Psoas muscle (tissue), 8 donors: ENCODE measurements around the gene ACAT1. TPM values are rescaled to one million over a fixed set of nuclear protein-coding genes. Genes with fewer than 3 reads are reported as not detected.

ENCODE experiments used
- ATAC-seq, 4 donors: fragments of 200-7000 bp; cut with Tn5 transposase; one replicate each; pipeline ENCODE4 v1.9.1; 2020; ENCODE audit warnings: moderate library complexity in 3 of 4, mild to moderate bottlenecking in 2 of 4
- DNase-seq, 2 donors: peaks; one replicate each; pipeline ENCODE4 v3.0.0-alpha.2; 2020
- H3K27ac ChIP-seq: fragments of 200-600 bp; one replicate; pipeline ENCODE4 v1.8.0; 2022
- H3K27me3 ChIP-seq, 3 donors: fragments of 200-600 bp in 1 of 3; one replicate each; pipeline versions ENCODE4 v1.6.1 to v1.8.0; 2013 to 2022; ENCODE audit warnings: low read length in 2 of 3, mild to moderate bottlenecking in 2 of 3, moderate library complexity in 1 of 3; ENCODE audit not compliant: insufficient read depth in 3 of 3
- H3K36me3 ChIP-seq, 2 donors: fragments of 200-600 bp in 1 of 2; one replicate each; pipeline versions ENCODE4 v1.6.1 to v1.8.0; 2013 to 2022; ENCODE audit warnings: low read depth in 1 of 2, mild to moderate bottlenecking in 1 of 2, moderate library complexity in 1 of 2; ENCODE audit not compliant: insufficient read depth in 1 of 2
- H3K4me1 ChIP-seq: fragments of 200-600 bp; one replicate; pipeline ENCODE4 v1.8.0; 2022
- H3K4me3 ChIP-seq: fragments of 200-600 bp; one replicate; pipeline ENCODE4 v1.8.0; 2022; ENCODE audit warnings: mild to moderate bottlenecking
- H3K9me3 ChIP-seq: fragments of 200-600 bp; one replicate; pipeline ENCODE4 v1.8.0; 2022
- WGBS, 3 donors: extraction: QIAGEN DNeasy Blood & Tissue Kit; methylation state at CpG; one replicate each; pipeline versions ENCODE4 v1.1.6 to v1.1.7; 2013; 5-methylcytosine and 5-hydroxymethylcytosine counted together
- intact Hi-C, 2 donors: fragments of 100-400 bp; cut with DNase I; formaldehyde crosslinking; loops; one replicate each; pipeline versions ENCODE4 v1.11.0 to v1.14.2; 2022
- polyA plus RNA-seq, 3 donors: library from polyadenylated mRNA; stranded (reverse); fragments of 200-250 nt; gene quantifications; one replicate each; pipeline ENCODE4 v1.2.3, GENCODE V29; 2013
- total RNA-seq, 4 donors: library from RNA; stranded (reverse); fragmentation: NEBNext Ultra II Directional in 2 of 4; extraction: Animal tissue kit (Norgen Biotek cat#: 25700) in 2 of 4; gene quantifications; one replicate each; pipeline versions ENCODE4 v1.2.1 to v1.2.4, GENCODE V29; 2021 to 2023
- TF ChIP-seq, protein P1 (sequence below): fragments of 200-600 bp; IDR thresholded peaks from one replicate; pipeline ENCODE4 v1.8.0; 2022; ENCODE audit warnings: antibody characterized with exemption
- donor health status: healthy with polysubstance abuse.
- donor health status: DM: no; HTN: no; CAD: no; lungs with moderate emphysema.
- donor health status: Bipolar disorder and iron deficiency.
- donor health status: healthy.
- donor health status: DM: yes; HTN: yes; CAD: no.
- donor health status: DM: no; HTN: no; CAD: no.
- donor health status: DM: no; HTN: no; CAD: no.
- donor health status: DM: yes; HTN: yes; CAD: no.

Gene ACAT1
- total and polyA plus RNA-seq, 7 donors: 141 to 263 (median 176) TPM

GRCh38 chr11:108093128-108093904, 28.1 kb upstream of the ACAT1 start:
- H3K4me3 ChIP-seq: no peak overlapping the region
- ATAC-seq (no peak), DNase-seq (no peak)
- H3K27me3 ChIP-seq: no peaks in the 10 kb centered on the region
- peaks cover 2 to 90% of the 10 kb centered on the region in 2 donors for H3K36me3 ChIP-seq
- no peak overlapping the region for H3K27ac ChIP-seq
- no peaks in the 10 kb centered on the region for H3K9me3 ChIP-seq
- 91 to 96% (median 96%) methylated on average over 4 of the region's 4 CpGs for WGBS, 3 donors
- TF ChIP-seq, protein P1, sequence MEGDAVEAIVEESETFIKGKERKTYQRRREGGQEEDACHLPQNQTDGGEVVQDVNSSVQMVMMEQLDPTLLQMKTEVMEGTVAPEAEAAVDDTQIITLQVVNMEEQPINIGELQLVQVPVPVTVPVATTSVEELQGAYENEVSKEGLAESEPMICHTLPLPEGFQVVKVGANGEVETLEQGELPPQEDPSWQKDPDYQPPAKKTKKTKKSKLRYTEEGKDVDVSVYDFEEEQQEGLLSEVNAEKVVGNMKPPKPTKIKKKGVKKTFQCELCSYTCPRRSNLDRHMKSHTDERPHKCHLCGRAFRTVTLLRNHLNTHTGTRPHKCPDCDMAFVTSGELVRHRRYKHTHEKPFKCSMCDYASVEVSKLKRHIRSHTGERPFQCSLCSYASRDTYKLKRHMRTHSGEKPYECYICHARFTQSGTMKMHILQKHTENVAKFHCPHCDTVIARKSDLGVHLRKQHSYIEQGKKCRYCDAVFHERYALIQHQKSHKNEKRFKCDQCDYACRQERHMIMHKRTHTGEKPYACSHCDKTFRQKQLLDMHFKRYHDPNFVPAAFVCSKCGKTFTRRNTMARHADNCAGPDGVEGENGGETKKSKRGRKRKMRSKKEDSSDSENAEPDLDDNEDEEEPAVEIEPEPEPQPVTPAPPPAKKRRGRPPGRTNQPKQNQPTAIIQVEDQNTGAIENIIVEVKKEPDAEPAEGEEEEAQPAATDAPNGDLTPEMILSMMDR: no peak
- intact Hi-C loops: no loop called here
- H3K4me1 ChIP-seq: no peaks in the 10 kb centered on the region

DNA sequence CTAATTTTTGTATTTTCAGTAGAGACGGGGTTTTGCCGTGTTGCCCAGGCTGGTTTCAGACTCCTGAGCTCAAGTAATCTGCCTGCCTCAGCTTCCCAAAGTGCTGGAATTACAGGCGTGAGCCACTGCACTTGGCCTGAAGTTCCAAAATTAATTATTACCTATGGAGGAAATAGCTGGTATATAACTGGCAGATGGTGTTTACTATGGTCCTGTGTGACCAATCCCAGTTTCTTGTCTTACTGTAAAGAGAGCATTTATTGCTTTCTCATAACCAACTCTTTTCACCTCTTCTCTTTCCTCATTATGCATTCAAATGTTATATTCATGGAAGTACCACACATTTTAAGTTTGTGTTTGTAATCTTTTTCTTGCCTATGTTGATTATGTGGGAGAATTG, 24.2 kb upstream of the ACAT1 start:
- 94 to 97% (median 94%) methylated on average over 3 of the region's 3 CpGs for whole genome bisulfite sequencing, 3 donors
- H3K36me3 ChIP-seq: peaks cover 0 to 96% of the 10 kb centered on the region in 2 donors

GRCh38 chr11:108101090-108101775, 20.1 kb upstream of the ACAT1 start:
- Histone ChIP-seq H3K4me1 (no peaks in the 10 kb centered on the region), H3K27me3 (no peaks in the 10 kb centered on the region), H3K4me3 (no peak overlapping the region), H3K9me3 (no peaks in the 10 kb centered on the region), H3K36me3 (peaks cover 0 to 95% of the 10 kb centered on the region in 2 donors), H3K27ac (no peak overlapping the region)
- no peak for DNase-seq
- 92 to 96% (median 93%) methylated on average over 1 of the region's 1 CpG for WGBS, 3 donors
- TF ChIP-seq, protein P1: no peak
- ATAC-seq: no peak
- intact Hi-C loops: no loop called here

More for the DNA sequence above, 24.2 kb upstream of the ACAT1 start:
- H3K9me3 ChIP-seq: no peaks in the 10 kb centered on the region
- H3K27me3 ChIP-seq: no peaks in the 10 kb centered on the region
- H3K4me3 ChIP-seq: no peak overlapping the region
- DNase-seq (no peak), ATAC-seq (no peak)
- H3K27ac ChIP-seq: no peak overlapping the region
- no peaks in the 10 kb centered on the region for H3K4me1 ChIP-seq
- TF ChIP-seq, protein P1: no peak
- intact Hi-C loops: no loop called here

DNA sequence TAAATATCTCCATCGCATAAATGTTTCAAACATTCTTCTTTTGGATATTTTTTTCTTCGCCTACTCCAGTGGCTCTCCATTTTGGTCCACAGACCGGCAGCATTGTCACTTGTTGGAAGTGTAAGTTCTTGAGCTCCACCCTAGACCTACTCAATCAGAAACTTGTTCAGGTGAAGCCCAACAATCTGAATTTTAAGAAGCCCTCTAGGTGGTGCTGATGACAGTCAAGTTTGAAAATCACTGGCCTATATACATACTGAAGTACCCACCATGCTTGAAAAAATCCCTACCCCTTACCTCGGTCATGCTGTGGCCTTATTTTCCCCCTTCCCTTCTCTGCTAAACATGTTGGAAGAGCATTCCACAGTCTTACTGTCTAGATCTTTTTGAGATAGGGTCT, 10.2 kb upstream of the ACAT1 start:
- WGBS, 3 donors: 92 to 95% (median 93%) methylated on average over 4 of the region's 4 CpGs
- H3K36me3 ChIP-seq: peaks cover 0 to 16% of the 10 kb centered on the region in 2 donors
- TF ChIP-seq, protein P1: no peak
- peaks cover 20% of the 10 kb centered on the region for H3K4me1 ChIP-seq
- no peak for ATAC-seq
- no peaks in the 10 kb centered on the region for H3K9me3 ChIP-seq
- peak overlapping the region; percentile 75 for H3K27ac ChIP-seq
- DNase-seq: no peak
- no peaks in the 10 kb centered on the region for H3K27me3 ChIP-seq
- H3K4me3 ChIP-seq: no peak overlapping the region
- intact Hi-C loops: loop anchor here in 1 of 2 donors (10.0 kb wide), 1 partner anchor 96 kb away; no protein-coding TSS in a partner anchor
